ENCODE data around the gene ALX4. TPM values are rescaled to one million over a fixed set of nuclear protein-coding genes. Genes with fewer than 3 reads are reported as not detected.

ALX4 gene
- total and polyA plus RNA-seq, 2 donors (not counting 3 experiments of a cell fraction or from before 2014, with no cell fraction given) = not detected

DNA sequence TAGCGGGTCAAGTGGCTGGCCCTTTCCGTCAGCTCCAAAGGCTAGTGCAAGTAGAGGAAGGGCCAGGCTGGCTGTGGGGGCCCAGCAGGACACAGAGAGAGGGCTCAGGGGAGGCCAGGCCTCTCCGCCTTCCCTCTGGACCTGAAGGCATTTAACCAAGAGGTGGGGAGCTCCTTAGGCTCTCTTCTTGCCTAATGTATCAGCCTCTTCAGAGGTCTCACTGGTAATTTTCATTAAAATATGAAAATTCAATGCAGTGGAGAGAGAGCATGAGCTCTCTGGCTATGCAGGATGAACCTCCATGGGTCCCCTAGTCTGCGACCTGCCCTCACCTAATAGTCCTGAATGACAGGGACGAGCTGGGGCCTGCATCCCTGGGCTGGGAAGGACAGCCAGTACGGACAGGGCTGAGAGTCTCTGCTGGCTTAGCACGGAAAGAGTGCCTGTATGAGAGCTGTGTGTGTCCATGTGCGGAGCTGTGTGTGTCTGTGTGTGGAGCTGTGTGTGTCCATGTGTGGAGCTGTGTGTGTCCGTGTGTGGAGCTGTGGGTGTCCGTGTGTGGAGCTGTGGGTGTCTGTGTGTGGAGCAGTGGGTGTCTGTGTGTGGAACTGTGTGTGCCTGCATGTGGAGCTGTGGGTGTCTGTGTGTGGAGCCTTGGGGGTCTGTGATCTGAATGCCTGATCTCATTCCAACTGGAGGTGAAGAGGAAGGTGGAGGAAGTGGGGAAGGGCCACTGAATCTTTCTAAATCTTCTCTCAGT, 2.4 kb downstream of the ALX4 start:
- FAIRE-seq (no peak), DNase-seq (ENCODE audit: low read depth, low spot score) (no peak)
- Histone ChIP-seq H2AFZ (ENCODE audit: low read depth, low read length) (no peak overlapping the region), H3K36me3 (ENCODE audit: control insufficient read depth in 2 of 2, extremely low read depth in 1 of 2, insufficient read depth in 2 of 2, low read length in 2 of 2) (no peaks in the 10 kb centered on the region), H3K9me1 (replicated peaks; ENCODE audit: control insufficient read depth, extremely low read depth, insufficient read depth, low read length) (no peaks in the 10 kb centered on the region), H3K27me3 (ENCODE audit: control insufficient read depth in 2 of 2, insufficient read depth in 2 of 2, low read length in 2 of 2) (peaks cover 94 to 96% of the 10 kb centered on the region in 2 experiments), H3K9me3 (replicated peaks; ENCODE audit: control insufficient read depth, insufficient read depth, low read length) (no peaks in the 10 kb centered on the region), H3K4me3 (replicated peaks in 1 of 3; ENCODE audit: insufficient read depth in 1 of 3, low read depth in 1 of 3, low read length in 3 of 3) (no peak overlapping the region), H3K79me2 (ENCODE audit: control insufficient read depth, insufficient read depth, low read length) (no peaks in the 10 kb centered on the region), H3K4me1 (ENCODE audit: control insufficient read depth, extremely low read depth, insufficient read depth, low read length) (peaks cover 7% of the 10 kb centered on the region), H3K9ac (replicated peaks; ENCODE audit: extremely low read depth, insufficient read depth, low read length) (no peak overlapping the region), H3K27ac (ENCODE audit: insufficient read depth, low read depth, low read length) (no peak overlapping the region), H4K20me1 (replicated peaks; ENCODE audit: control insufficient read depth, extremely low read depth, insufficient read depth, low read length) (no peaks in the 10 kb centered on the region), H3K4me2 (ENCODE audit: insufficient read depth, low read length) (no peak overlapping the region)
- dilution Hi-C loops (cut with MboI; ENCODE audit: extremely low pct_ligation_motif_present, low sequenced_read_pairs) (no loop called here), intact Hi-C loops (cut with micrococcal nuclease) (no loop called here)
- BruUV-seq (replicated peaks) = no TSS peak
- ChIA-PET CTCF (interaction anchor here (0.7 to 1.1 kb wide), 3 partner anchors 16 to 23 kb away, joined by 3 read pairs; no protein-coding TSS in a partner anchor), POLR2A (no interaction called here)
- TF ChIP-seq MYC (IDR thresholded peaks at IDR 0.05; ENCODE audit: low read depth, low read length) = no peak
- TF ChIP-seq POLR2A (IDR thresholded peaks at IDR 0.05; ENCODE audit: low read depth, low read length) = no peak
- TF ChIP-seq POLR2AphosphoS5 (IDR thresholded peaks at IDR 0.05; ENCODE audit: insufficient read depth, low read depth, low read length) = no peak
- TF ChIP-seq FOS (IDR thresholded peaks at IDR 0.05; ENCODE audit: borderline replicate concordance, insufficient read depth, low read length) = no peak
- no peak for TF ChIP-seq JUN (IDR thresholded peaks at IDR 0.05; ENCODE audit: borderline replicate concordance, insufficient read depth, insufficient read length, low read depth)
- TF ChIP-seq, protein P1, sequence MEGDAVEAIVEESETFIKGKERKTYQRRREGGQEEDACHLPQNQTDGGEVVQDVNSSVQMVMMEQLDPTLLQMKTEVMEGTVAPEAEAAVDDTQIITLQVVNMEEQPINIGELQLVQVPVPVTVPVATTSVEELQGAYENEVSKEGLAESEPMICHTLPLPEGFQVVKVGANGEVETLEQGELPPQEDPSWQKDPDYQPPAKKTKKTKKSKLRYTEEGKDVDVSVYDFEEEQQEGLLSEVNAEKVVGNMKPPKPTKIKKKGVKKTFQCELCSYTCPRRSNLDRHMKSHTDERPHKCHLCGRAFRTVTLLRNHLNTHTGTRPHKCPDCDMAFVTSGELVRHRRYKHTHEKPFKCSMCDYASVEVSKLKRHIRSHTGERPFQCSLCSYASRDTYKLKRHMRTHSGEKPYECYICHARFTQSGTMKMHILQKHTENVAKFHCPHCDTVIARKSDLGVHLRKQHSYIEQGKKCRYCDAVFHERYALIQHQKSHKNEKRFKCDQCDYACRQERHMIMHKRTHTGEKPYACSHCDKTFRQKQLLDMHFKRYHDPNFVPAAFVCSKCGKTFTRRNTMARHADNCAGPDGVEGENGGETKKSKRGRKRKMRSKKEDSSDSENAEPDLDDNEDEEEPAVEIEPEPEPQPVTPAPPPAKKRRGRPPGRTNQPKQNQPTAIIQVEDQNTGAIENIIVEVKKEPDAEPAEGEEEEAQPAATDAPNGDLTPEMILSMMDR (IDR thresholded peaks at IDR 0.05; ENCODE audit: extremely low read depth in 1 of 2, insufficient read depth in 1 of 2, low read depth in 1 of 2, low read length in 2 of 2) = no peak
- TF ChIP-seq, protein P2, sequence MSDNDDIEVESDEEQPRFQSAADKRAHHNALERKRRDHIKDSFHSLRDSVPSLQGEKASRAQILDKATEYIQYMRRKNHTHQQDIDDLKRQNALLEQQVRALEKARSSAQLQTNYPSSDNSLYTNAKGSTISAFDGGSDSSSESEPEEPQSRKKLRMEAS (IDR thresholded peaks at IDR 0.05; ENCODE audit: insufficient read depth, insufficient read length) = no peak
- no peak for TF ChIP-seq GATA2 (IDR thresholded peaks at IDR 0.05; ENCODE audit: insufficient read depth, insufficient read length, low read depth, low read length)
- no peak for TF ChIP-seq EZH2 (IDR thresholded peaks at IDR 0.05; ENCODE audit: borderline replicate concordance, low read depth, low read length, severe bottlenecking)

Measured in endothelial cell of umbilical vein (primary cell).